ENCODE measurements around the gene AGAP5. TPM values are rescaled to one million over a fixed set of nuclear protein-coding genes. Genes with fewer than 3 reads are reported as not detected.

AGAP5 gene
- total RNA-seq, 1 donor from 2014 or later = 8.0 TPM

DNA sequence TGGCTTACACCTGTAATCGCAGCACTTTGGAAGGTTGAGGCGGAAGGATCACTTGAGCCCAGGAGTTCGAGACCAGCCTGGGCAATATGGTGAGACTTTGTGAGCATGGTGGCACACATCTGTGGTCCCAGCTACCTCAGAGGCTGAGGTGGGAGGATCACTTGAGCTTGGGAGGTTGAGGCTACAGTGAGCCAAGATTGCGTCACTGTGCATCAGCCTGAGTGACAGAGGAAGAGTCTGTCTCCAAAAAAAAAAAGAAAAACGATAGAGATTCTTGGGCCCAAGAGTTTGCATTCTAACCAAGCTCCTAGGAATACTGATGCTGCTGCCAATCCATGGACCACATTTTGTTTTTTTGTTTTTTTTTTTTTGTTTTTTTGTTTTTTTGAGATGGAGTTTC is 68.7 kb downstream of the AGAP5 start:
- H3K27me3 Mint-ChIP-seq (ENCODE audit: unreplicated experiment) = peaks cover 9% of the 10 kb centered on the region
- no peaks in the 10 kb centered on the region for H3K9me3 Mint-ChIP-seq (ENCODE audit: unreplicated experiment)
- no peak overlapping the region for H3K27ac Mint-ChIP-seq (ENCODE audit: unreplicated experiment)
- H3K4me3 Mint-ChIP-seq (ENCODE audit: unreplicated experiment) = no peak overlapping the region
- TF ChIP-seq, protein P1, sequence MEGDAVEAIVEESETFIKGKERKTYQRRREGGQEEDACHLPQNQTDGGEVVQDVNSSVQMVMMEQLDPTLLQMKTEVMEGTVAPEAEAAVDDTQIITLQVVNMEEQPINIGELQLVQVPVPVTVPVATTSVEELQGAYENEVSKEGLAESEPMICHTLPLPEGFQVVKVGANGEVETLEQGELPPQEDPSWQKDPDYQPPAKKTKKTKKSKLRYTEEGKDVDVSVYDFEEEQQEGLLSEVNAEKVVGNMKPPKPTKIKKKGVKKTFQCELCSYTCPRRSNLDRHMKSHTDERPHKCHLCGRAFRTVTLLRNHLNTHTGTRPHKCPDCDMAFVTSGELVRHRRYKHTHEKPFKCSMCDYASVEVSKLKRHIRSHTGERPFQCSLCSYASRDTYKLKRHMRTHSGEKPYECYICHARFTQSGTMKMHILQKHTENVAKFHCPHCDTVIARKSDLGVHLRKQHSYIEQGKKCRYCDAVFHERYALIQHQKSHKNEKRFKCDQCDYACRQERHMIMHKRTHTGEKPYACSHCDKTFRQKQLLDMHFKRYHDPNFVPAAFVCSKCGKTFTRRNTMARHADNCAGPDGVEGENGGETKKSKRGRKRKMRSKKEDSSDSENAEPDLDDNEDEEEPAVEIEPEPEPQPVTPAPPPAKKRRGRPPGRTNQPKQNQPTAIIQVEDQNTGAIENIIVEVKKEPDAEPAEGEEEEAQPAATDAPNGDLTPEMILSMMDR (IDR thresholded peaks at IDR 0.05; ENCODE audit: unreplicated experiment) = no peak
- no peak for DNase-seq (ENCODE audit: low spot score)
- H3K4me1 Mint-ChIP-seq (ENCODE audit: unreplicated experiment) = peaks cover 8% of the 10 kb centered on the region
- no peaks in the 10 kb centered on the region for H3K36me3 Mint-ChIP-seq (ENCODE audit: low read depth, unreplicated experiment)

DNA sequence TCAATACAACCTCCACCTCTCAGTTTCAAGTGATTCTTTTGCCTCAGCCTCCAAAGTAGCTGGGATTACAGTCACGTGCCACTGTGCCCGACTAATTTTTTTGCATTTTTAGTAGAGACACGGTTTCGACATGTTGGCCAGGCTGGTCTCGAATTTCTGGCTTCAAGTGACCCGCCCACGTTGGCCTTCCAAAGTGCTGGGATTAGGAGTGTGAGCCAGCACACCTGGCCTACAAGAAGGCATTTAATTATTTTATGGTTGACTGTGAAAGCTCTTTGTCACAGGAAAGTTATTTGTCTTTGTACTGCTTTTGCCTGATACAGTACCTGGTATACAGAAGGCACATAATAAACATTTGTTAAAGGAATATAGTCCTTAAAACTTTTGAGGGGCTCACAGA is 69.5 kb downstream of the AGAP5 start:
- H3K4me1 Mint-ChIP-seq (ENCODE audit: unreplicated experiment) = peaks cover 8% of the 10 kb centered on the region
- TF ChIP-seq, protein P1 (IDR thresholded peaks at IDR 0.05; ENCODE audit: unreplicated experiment) = no peak
- H3K4me3 Mint-ChIP-seq (ENCODE audit: unreplicated experiment) = peak overlapping the region; percentile 56
- H3K27me3 Mint-ChIP-seq (ENCODE audit: unreplicated experiment) = peaks cover 9% of the 10 kb centered on the region
- DNase-seq (ENCODE audit: low spot score) = no peak
- H3K36me3 Mint-ChIP-seq (ENCODE audit: low read depth, unreplicated experiment) = no peaks in the 10 kb centered on the region
- no peaks in the 10 kb centered on the region for H3K9me3 Mint-ChIP-seq (ENCODE audit: unreplicated experiment)
- no peak overlapping the region for H3K27ac Mint-ChIP-seq (ENCODE audit: unreplicated experiment)

DNA sequence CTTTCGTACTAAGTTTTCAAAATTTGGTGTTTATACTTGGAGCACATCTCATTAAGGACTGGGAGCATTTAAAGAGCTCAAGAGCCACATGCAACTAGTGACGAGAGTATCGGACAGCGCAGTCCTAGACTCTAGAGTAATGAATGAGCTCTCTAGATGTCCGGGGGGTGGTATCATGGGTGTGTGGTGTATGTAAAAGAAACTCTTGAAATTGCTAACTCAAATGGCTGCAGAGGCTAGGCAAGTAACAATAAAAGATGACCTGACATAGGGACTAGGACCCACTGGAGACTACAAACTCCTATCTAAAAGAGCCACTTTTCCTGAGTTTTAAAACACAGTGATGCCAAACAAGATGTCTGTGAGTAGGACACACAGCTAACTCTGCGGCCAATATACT is 70.6 kb downstream of the AGAP5 start:
- Mint-ChIP-seq H3K4me3 (ENCODE audit: unreplicated experiment) (no peak overlapping the region), H3K36me3 (ENCODE audit: low read depth, unreplicated experiment) (no peaks in the 10 kb centered on the region), H3K27ac (ENCODE audit: unreplicated experiment) (no peak overlapping the region), H3K4me1 (ENCODE audit: unreplicated experiment) (peaks cover 8% of the 10 kb centered on the region), H3K9me3 (ENCODE audit: unreplicated experiment) (no peaks in the 10 kb centered on the region), H3K27me3 (ENCODE audit: unreplicated experiment) (peaks cover 9% of the 10 kb centered on the region)
- TF ChIP-seq, protein P1 (IDR thresholded peaks at IDR 0.05; ENCODE audit: unreplicated experiment) = no peak
- DNase-seq (ENCODE audit: low spot score) = no peak

DNA sequence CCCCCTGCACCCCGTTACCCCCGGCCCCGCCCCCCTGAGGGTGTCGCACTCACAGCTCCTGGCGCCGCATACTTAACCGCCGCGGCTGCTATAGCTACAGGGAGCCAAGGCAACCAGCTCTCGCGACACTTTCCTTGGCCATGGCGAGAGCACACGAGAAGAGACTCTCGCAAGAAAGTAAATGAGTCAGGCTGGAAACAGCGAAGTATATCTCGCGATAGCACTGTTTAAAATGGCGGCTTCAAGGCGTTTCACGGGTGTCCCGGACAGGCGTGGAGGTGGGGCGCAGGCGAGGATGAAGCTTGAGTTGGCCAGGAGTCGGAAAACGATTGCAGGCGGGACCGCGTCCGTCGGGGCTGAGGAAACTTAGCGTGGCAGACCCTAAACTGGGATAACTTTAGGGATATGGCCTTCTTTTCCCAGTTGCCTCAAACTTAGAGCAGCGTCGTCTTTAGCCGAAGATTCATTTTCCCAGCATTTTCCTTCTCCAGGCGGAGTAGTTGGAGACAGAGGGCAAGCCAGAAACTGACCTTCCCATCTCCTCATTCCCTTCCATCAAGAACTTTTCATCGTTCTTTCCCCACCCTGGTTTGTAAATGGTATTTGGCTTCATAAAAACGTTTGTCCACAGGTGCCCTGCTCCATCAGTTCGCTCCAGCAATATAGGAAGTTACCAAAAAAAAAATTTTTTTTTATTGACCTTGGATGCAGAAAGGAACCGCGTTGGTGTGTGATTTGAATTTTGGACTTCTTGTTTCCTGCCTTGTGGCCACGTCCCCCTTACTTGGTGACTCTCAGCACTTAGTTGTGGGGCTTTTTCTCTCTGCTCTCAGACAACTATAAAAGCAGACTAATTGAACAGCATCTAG is 71.8 kb downstream of the AGAP5 start:
- Mint-ChIP-seq H3K4me1 (ENCODE audit: unreplicated experiment) (peaks cover 8% of the 10 kb centered on the region), H3K4me3 (ENCODE audit: unreplicated experiment) (peak overlapping the region; percentile 99), H3K27me3 (ENCODE audit: unreplicated experiment) (peaks cover 9% of the 10 kb centered on the region), H3K36me3 (ENCODE audit: low read depth, unreplicated experiment) (no peaks in the 10 kb centered on the region), H3K27ac (ENCODE audit: unreplicated experiment) (peak overlapping the region; percentile 98), H3K9me3 (ENCODE audit: unreplicated experiment) (no peaks in the 10 kb centered on the region)
- TF ChIP-seq, protein P1 (IDR thresholded peaks at IDR 0.05; ENCODE audit: unreplicated experiment) = no peak
- DNase-seq (ENCODE audit: low spot score) = peak; percentile 86
